Peyer's patch (tissue), 4 donors: ENCODE data around the gene OR1F1. TPM values are rescaled to one million over a fixed set of nuclear protein-coding genes. Genes with fewer than 3 reads are reported as not detected.

ENCODE experiments used
- DNase-seq, 3 donors: peaks; one replicate each; pipeline ENCODE4 v3.0.0-alpha.2; 2017 to 2019
- H3K27ac ChIP-seq, 4 donors: fragments of 200-600 bp; sonication (generic); one replicate each; pipeline ENCODE4 v1.5.1; 2016 to 2019
- H3K27me3 ChIP-seq, 2 donors: fragments of 200-600 bp; sonication (generic); one replicate each; pipeline ENCODE4 v1.5.1; 2019
- H3K36me3 ChIP-seq, 3 donors: fragments of 200-600 bp; sonication (generic); one replicate each; pipeline ENCODE4 v1.5.1; 2016 to 2019
- H3K4me1 ChIP-seq, 4 donors: fragments of 200-600 bp; sonication (generic); one replicate each; pipeline ENCODE4 v1.5.1; 2016 to 2019
- H3K4me3 ChIP-seq, 4 donors: fragments of 200-600 bp; sonication (generic); 1 replicate in 3 of 4; 2 replicates in 1 of 4; pipeline ENCODE4 v1.5.1; 2016 to 2019; ENCODE audit warnings: mild to moderate bottlenecking in 1 of 4
- H3K9me3 ChIP-seq, 4 donors: fragments of 200-600 bp; sonication (generic); one replicate each; pipeline ENCODE4 v1.5.1; 2016 to 2019; ENCODE audit warnings: mild to moderate bottlenecking in 1 of 4
- POLR2A ChIP-seq, 2 donors: fragments of 450-650 bp; IDR thresholded peaks; one replicate each; pipeline ENCODE4 v1.5.1; 2017; ENCODE audit warnings: antibody characterized with exemption in 2 of 2, mild to moderate bottlenecking in 2 of 2, moderate library complexity in 2 of 2
- total RNA-seq, 4 donors: library from RNA; depleted of rRNA; stranded (reverse); fragments of >200 nt; gene quantifications; one replicate each; pipeline ENCODE4 v1.1.0, GENCODE V29; 2016
- TF ChIP-seq, protein P1 (sequence below), 6 experiments: fragments of 450-650 bp in 4 of 6; fragments of 200-600 bp in 2 of 6; sonication (generic) in 1 of 6; IDR thresholded peaks; one replicate each; pipeline ENCODE4 v1.5.1; 2017 to 2019; ENCODE audit warnings: antibody characterized with exemption in 6 of 6, mild to moderate bottlenecking in 3 of 6, moderate library complexity in 1 of 6

OR1F1 gene
- total RNA-seq, 4 donors from 2014 or later: not detected

DNA sequence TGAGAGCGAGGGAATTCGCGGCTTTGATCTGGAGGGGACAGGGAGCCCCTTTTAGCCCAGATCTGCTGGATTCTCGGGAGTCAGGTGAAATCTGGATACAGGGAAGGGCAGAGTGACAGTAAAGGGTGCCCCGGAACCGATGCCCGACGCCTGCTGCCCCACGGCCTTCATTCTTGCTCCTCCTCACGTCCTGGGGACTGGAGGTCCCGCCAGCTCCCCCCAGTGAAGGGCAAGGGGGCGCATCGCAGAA is 596 bp downstream of the OR1F1 start:
- TF ChIP-seq, protein P1, sequence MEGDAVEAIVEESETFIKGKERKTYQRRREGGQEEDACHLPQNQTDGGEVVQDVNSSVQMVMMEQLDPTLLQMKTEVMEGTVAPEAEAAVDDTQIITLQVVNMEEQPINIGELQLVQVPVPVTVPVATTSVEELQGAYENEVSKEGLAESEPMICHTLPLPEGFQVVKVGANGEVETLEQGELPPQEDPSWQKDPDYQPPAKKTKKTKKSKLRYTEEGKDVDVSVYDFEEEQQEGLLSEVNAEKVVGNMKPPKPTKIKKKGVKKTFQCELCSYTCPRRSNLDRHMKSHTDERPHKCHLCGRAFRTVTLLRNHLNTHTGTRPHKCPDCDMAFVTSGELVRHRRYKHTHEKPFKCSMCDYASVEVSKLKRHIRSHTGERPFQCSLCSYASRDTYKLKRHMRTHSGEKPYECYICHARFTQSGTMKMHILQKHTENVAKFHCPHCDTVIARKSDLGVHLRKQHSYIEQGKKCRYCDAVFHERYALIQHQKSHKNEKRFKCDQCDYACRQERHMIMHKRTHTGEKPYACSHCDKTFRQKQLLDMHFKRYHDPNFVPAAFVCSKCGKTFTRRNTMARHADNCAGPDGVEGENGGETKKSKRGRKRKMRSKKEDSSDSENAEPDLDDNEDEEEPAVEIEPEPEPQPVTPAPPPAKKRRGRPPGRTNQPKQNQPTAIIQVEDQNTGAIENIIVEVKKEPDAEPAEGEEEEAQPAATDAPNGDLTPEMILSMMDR (IDR thresholded peaks at IDR 0.05): no peak
- no peak for TF ChIP-seq POLR2A (IDR thresholded peaks at IDR 0.05)
- Histone ChIP-seq H3K27ac (no peak overlapping the region), H3K4me1 (peaks cover 4 to 23% (median 6%) of the 10 kb centered on the region in 4 donors), H3K4me3 (peak overlapping the region in 2 of 4 donors; percentile 3 to 14), H3K36me3 (no peaks in the 10 kb centered on the region), H3K9me3 (no peaks in the 10 kb centered on the region), H3K27me3 (peaks cover 3 to 68% of the 10 kb centered on the region in 2 donors)
- DNase-seq: no peak

DNA sequence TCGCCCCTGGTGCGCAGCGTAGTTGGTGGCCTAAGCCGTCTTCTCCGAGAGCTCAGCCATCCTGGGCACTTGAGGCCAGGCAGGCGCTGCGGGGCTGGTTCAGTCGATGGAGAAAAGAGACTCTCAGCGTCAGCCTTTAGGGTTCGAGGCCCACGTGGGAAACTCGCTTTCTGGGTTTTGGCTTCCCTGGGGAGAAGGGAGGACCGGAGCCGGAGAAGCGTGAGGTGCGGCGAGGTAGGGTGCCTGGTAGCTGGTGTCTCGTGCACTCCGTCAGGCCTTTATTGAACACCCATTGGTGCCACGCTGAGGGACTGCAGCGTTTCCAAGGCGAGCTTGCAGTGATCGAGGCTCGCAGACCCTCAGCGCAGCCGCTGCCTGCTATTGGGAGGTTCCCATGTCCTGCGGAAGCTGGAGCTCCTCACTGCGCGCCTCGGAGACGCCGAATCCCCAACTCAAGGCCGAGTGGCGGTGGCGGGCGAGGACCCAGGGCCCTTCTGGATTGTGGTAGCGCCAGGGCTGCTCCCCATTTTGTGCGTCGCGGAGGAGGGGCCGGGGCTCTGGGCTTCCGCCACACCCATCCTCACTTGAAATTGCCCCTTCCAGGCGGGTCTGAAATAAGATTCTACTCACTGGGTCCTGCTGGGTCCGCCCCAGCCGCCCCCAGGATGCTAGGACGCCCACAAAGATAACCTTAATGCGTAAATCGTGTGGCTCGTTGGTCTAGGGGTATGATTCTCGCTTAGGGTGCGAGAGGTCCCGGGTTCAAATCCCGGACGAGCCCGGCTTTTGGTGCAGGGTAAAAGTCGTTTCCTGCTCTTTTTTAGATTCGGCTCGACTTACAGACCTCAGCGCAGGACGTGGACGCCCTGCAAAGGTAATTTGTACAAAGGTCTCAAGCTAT is 1.2 kb downstream of the OR1F1 start:
- DNase-seq: peak in 1 of 3 donors; percentile 24
- Histone ChIP-seq H3K27ac (no peak overlapping the region), H3K4me1 (peaks cover 4 to 20% (median 5%) of the 10 kb centered on the region in 4 donors), H3K27me3 (peaks cover 3 to 62% of the 10 kb centered on the region in 2 donors), H3K36me3 (no peaks in the 10 kb centered on the region), H3K9me3 (no peaks in the 10 kb centered on the region), H3K4me3 (peak overlapping the region in 2 of 4 donors; percentile 19 to 21)
- TF ChIP-seq, protein P1 (IDR thresholded peaks at IDR 0.05): no peak
- TF ChIP-seq POLR2A (IDR thresholded peaks at IDR 0.05): no peak

DNA sequence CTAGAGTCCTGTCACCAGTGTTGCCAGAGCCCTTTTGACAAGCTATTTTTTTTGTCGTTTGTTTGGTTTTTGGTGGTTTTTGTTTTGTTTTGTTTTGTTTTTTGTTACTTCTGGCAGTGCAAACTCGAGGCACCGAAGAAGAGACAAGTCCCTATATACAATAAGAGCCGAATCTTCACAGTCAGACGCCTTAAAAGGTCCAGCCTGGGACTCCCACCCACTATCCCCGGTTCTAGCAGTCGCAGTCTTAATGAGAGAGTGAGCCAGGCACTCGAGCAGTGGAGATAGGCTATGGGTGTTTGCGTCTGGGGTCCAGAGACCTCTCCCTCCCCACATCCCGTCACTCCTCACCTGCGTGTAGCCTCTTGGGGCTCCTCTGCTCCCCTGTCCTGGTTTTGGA is 1.9 kb downstream of the OR1F1 start:
- TF ChIP-seq, protein P1 (IDR thresholded peaks at IDR 0.05): no peak
- no peak for TF ChIP-seq POLR2A (IDR thresholded peaks at IDR 0.05)
- Histone ChIP-seq H3K36me3 (no peaks in the 10 kb centered on the region), H3K27ac (no peak overlapping the region), H3K4me1 (peaks cover 4 to 20% (median 5%) of the 10 kb centered on the region in 4 donors), H3K4me3 (no peak overlapping the region), H3K9me3 (no peaks in the 10 kb centered on the region), H3K27me3 (peaks cover 3 to 55% of the 10 kb centered on the region in 2 donors)
- DNase-seq: peak in 1 of 3 donors; percentile 16

DNA sequence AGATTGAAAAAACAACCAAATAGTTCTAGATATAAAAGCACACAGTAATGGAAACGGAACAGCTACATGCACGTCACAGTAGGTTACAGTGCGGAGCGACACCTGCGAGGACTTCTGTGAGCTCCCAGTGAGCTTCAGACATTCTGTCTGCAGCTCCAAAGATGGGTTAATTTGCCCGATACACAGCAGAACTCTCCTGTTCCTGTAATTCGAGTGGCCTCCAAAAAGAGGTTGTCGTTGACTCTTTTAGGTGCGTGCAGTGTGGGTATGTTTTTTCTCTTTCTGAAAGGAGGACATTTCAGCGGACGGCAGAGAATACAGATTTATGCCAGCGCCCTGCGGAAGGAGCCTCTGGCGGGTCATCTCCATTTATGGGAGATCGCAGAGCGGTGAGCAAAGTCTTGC is 2.9 kb downstream of the OR1F1 start:
- Histone ChIP-seq H3K4me1 (peaks cover 4 to 20% (median 5%) of the 10 kb centered on the region in 4 donors), H3K4me3 (no peak overlapping the region), H3K27me3 (peaks cover 3 to 55% of the 10 kb centered on the region in 2 donors), H3K36me3 (no peaks in the 10 kb centered on the region), H3K9me3 (no peaks in the 10 kb centered on the region), H3K27ac (no peak overlapping the region)
- TF ChIP-seq, protein P1 (IDR thresholded peaks at IDR 0.05): no peak
- TF ChIP-seq POLR2A (IDR thresholded peaks at IDR 0.05): no peak
- no peak for DNase-seq

DNA sequence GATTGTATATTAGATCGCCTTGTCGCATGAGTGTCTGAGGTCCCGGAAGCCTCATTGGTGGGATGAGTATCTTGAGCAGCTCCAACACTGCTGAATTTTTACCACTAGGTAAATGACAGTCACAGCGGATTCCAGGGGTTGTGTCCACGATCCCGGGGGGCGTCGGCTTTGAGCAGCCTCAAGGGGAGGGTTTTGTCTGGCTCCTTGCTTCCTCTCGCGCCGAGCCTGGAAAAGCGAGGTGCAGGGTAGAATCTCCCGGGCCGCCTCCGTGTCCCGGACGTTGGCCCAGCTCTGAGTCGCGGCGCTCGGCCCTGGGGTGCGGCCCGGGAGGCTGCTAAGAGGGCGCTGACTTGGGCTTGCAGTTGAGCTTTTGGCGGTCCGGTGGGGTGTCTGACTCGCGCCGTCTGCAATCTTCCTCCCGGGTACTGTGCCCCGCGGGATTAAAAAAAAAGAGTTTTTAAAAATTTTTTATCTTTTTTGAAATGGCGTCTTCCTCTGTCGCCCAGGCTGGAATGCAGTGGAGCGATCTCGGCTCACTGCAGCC is 4.5 kb downstream of the OR1F1 start:
- peaks cover 3 to 51% of the 10 kb centered on the region in 2 donors for H3K27me3 ChIP-seq
- no peaks in the 10 kb centered on the region for H3K9me3 ChIP-seq
- no peak overlapping the region for H3K4me3 ChIP-seq
- H3K4me1 ChIP-seq: peaks cover 4 to 20% (median 5%) of the 10 kb centered on the region in 4 donors
- no peak overlapping the region for H3K27ac ChIP-seq
- DNase-seq: no peak
- H3K36me3 ChIP-seq: no peaks in the 10 kb centered on the region
- TF ChIP-seq, protein P1 (IDR thresholded peaks at IDR 0.05): no peak
- no peak for TF ChIP-seq POLR2A (IDR thresholded peaks at IDR 0.05)
